ENCODE data around the gene PCDHGA10. TPM values are rescaled to one million over a fixed set of nuclear protein-coding genes. Genes with fewer than 3 reads are reported as not detected.
"Not testable (repeated sequence)": the region's sequence is repeated elsewhere in the genome, so short reads cannot be mapped to it uniquely, and the experiment has no call there.

PCDHGA10 gene
- polyA plus RNA-seq, 1 of the 3 experiments (the other 2 are of a cell fraction): 2.0 TPM

DNA sequence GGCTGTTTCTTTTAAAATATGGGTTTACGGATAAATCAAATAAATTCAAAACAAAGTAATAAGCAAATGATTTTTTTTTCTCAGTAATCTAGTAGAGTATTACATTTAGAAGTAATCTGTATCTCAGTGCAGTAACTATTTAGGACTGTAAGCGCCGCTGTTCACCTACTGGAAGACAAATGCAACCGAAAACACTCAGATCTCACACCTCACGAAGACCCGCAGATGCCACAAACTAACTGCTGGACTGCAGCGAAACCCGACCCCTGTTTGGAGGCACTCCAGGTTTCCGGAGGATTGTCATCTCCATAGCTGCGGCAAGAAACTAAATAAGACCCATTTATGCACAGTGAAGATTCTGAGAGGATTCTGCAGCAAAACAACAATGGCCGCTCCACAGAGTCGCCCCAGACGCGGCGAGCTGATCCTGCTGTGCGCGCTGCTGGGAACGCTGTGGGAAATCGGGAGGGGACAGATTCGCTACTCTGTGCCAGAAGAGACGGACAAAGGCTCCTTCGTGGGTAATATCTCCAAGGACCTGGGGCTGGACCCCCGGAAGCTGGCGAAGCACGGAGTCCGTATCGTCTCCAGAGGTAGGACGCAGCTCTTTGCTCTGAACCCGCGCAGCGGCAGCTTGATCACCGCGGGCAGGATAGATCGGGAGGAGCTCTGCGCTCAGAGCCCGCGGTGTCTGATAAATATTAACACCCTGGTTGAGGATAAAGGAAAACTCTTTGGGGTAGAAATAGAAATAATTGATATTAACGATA, 20.2 kb upstream of the PCDHGA10 start, which contains the start of gene PCDHGA8:
Gene PCDHGA8, plus strand, starts transcription at position 205 of the 770 bp plus-strand sequence. Its CDS starts 181 bp downstream, at position 386.
- DNase-seq: no peak
- CTCF ChIA-PET: interaction anchor here (1.8 kb wide), 1 partner anchor 24 kb away, joined by 4 read pairs; the partner anchor contains the start of gene PCDHGB7
- H2AFZ ChIP-seq (ENCODE audit: low read depth): no peak within 1 kb of the TSS

DNA sequence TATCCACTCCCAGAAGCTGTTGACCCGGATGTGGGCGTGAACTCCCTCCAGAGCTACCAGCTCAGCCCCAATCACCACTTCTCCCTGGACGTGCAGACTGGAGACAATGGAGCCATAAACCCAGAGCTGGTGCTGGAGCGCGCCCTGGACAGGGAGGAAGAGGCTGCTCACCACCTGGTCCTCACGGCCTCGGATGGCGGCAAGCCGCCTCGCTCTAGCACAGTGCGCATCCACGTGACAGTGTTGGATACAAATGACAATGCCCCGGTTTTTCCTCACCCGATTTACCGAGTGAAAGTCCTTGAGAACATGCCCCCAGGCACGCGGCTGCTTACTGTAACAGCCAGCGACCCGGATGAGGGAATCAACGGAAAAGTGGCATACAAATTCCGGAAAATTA, 19.5 kb upstream of the PCDHGA10 start:
- ChIA-PET POLR2A (no interaction called here), CTCF (no interaction called here)
- Histone ChIP-seq H3K4me2 (no peak overlapping the region), H4K20me1 (ENCODE audit: insufficient read depth) (no peaks in the 10 kb centered on the region), H3K27me3 (ENCODE audit: insufficient read depth) (no peaks in the 10 kb centered on the region), H3K27ac (ENCODE audit: low read depth in 2 of 2, low read length in 1 of 2) (no peak overlapping the region), H3K9me3 (peaks cover 7% of the 10 kb centered on the region; the same call in 1 of the 2 replicates), H3K36me3 (replicated peaks in 1 of 2; ENCODE audit: control insufficient read depth in 1 of 2, insufficient read depth in 2 of 2, low read length in 1 of 2) (peaks cover 0 to 15% of the 10 kb centered on the region in 2 experiments), H3K9ac (no peak overlapping the region), H3K79me2 (ENCODE audit: insufficient read depth) (no peaks in the 10 kb centered on the region; the same call in 1 of the 2 replicates), H2AFZ (ENCODE audit: low read depth) (no peak overlapping the region), H3K4me1 (ENCODE audit: control insufficient read depth in 1 of 2, insufficient read depth in 2 of 2, low read depth in 1 of 2, low read length in 1 of 2) (no peaks in the 10 kb centered on the region), H3F3A (replicated peaks; ENCODE audit: insufficient read depth) (no peaks in the 10 kb centered on the region), H3K9me2 (no peaks in the 10 kb centered on the region), H3K4me3 (ENCODE audit: low read depth in 2 of 2, low read length in 1 of 2) (no peak overlapping the region; a peak in 1 of 4 replicates)
- DNase-seq: no peak
- TF ChIP-seq CHD2 (IDR thresholded peaks at IDR 0.05; ENCODE audit: low read length, partially characterized antibody) (no peak), RCOR1 (IDR thresholded peaks at IDR 0.05; ENCODE audit: low read length) (no peak), TEAD4 (IDR thresholded peaks at IDR 0.05; ENCODE audit: borderline replicate concordance, insufficient read depth) (no peak), FOXM1 (IDR thresholded peaks at IDR 0.05; ENCODE audit: low read depth) (no peak), SIN3A (IDR thresholded peaks at IDR 0.05; ENCODE audit: borderline replicate concordance, low read depth, low read length) (no peak), POLR2AphosphoS5 (IDR thresholded peaks at IDR 0.05; ENCODE audit: low read depth, low read length) (no peak)
- WGBS (ENCODE audit: low lambda C conversion rate): 64% methylated on average over 21 of the region's 21 CpGs

More for the DNA sequence above, 20.2 kb upstream of the PCDHGA10 start, which contains the start of gene PCDHGA8:
- Histone ChIP-seq H3K27ac (ENCODE audit: low read depth in 2 of 2, low read length in 1 of 2) (no peak within 1 kb of the TSS), H3K4me3 (ENCODE audit: low read depth in 2 of 2, low read length in 1 of 2) (no peak within 1 kb of the TSS; a peak in 1 of 4 replicates), H3F3A (replicated peaks; ENCODE audit: insufficient read depth) (no peaks in the 10 kb centered on the region), H3K9me2 (no peaks in the 10 kb centered on the region), H3K79me2 (ENCODE audit: insufficient read depth) (no peaks in the 10 kb centered on the region; the same call in 1 of the 2 replicates), H3K9ac (no peak within 1 kb of the TSS), H3K4me2 (no peak within 1 kb of the TSS), H3K36me3 (replicated peaks in 1 of 2; ENCODE audit: control insufficient read depth in 1 of 2, insufficient read depth in 2 of 2, low read length in 1 of 2) (peaks cover 0 to 15% of the 10 kb centered on the region in 2 experiments), H4K20me1 (ENCODE audit: insufficient read depth) (no peaks in the 10 kb centered on the region), H3K4me1 (ENCODE audit: control insufficient read depth in 1 of 2, insufficient read depth in 2 of 2, low read depth in 1 of 2, low read length in 1 of 2) (no peaks in the 10 kb centered on the region), H3K27me3 (ENCODE audit: insufficient read depth) (no peaks in the 10 kb centered on the region), H3K9me3 (peaks cover 7% of the 10 kb centered on the region; the same call in 1 of the 2 replicates)
- TF ChIP-seq, protein P1, sequence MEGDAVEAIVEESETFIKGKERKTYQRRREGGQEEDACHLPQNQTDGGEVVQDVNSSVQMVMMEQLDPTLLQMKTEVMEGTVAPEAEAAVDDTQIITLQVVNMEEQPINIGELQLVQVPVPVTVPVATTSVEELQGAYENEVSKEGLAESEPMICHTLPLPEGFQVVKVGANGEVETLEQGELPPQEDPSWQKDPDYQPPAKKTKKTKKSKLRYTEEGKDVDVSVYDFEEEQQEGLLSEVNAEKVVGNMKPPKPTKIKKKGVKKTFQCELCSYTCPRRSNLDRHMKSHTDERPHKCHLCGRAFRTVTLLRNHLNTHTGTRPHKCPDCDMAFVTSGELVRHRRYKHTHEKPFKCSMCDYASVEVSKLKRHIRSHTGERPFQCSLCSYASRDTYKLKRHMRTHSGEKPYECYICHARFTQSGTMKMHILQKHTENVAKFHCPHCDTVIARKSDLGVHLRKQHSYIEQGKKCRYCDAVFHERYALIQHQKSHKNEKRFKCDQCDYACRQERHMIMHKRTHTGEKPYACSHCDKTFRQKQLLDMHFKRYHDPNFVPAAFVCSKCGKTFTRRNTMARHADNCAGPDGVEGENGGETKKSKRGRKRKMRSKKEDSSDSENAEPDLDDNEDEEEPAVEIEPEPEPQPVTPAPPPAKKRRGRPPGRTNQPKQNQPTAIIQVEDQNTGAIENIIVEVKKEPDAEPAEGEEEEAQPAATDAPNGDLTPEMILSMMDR (IDR thresholded peaks at IDR 0.05): peak; percentile 13; the same call in 1 of the 2 replicates
- no peak for TF ChIP-seq ELF1 (IDR thresholded peaks at IDR 0.05)
- POLR2A ChIA-PET: no interaction called here
- 89% methylated on average over 38 of the region's 38 CpGs for WGBS (ENCODE audit: low lambda C conversion rate)

DNA sequence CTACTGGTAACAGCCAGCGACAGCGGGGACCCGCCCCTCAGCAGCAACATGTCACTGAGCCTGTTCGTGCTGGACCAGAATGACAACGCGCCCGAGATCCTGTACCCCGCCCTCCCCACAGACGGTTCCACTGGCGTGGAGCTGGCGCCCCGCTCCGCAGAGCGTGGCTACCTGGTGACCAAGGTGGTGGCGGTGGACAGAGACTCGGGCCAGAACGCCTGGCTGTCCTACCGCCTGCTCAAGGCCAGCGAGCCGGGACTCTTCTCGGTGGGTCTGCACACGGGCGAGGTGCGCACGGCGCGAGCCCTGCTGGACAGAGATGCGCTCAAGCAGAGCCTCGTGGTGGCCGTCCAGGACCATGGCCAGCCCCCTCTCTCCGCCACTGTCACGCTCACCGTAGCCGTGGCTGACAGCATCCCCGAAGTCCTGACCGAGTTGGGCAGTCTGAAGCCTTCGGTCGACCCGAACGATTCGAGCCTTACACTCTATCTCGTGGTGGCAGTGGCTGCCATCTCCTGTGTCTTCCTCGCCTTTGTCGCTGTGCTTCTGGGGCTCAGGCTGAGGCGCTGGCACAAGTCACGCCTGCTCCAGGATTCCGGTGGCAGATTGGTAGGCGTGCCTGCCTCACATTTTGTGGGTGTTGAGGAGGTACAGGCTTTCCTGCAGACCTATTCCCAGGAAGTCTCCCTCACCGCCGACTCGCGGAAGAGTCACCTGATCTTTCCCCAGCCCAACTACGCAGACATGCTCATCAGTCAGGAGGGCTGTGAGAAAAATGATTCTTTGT, 18.2 kb upstream of the PCDHGA10 start:
- H2AFZ ChIP-seq (ENCODE audit: low read depth); H3K27me3 ChIP-seq (ENCODE audit: insufficient read depth); H4K20me1 ChIP-seq (ENCODE audit: insufficient read depth); POLR2A ChIA-PET; H3K4me1 ChIP-seq (ENCODE audit: control insufficient read depth in 1 of 2, insufficient read depth in 2 of 2, low read depth in 1 of 2, low read length in 1 of 2); H3K79me2 ChIP-seq (ENCODE audit: insufficient read depth); H3K9ac ChIP-seq; H3K4me3 ChIP-seq (ENCODE audit: low read depth in 2 of 2, low read length in 1 of 2); H3K9me3 ChIP-seq; H3K27ac ChIP-seq (ENCODE audit: low read depth in 2 of 2, low read length in 1 of 2); DNase-seq; H3F3A ChIP-seq (replicated peaks; ENCODE audit: insufficient read depth); H3K9me2 ChIP-seq; H3K4me2 ChIP-seq: not testable (repeated sequence)
- CTCF ChIA-PET: interaction anchor here (0.7 kb wide), 1 partner anchor 131 kb away, joined by 3 read pairs; no protein-coding TSS in a partner anchor
- H3K36me3 ChIP-seq (replicated peaks in 1 of 2; ENCODE audit: control insufficient read depth in 1 of 2, insufficient read depth in 2 of 2, low read length in 1 of 2): peaks cover 0 to 15% of the 10 kb centered on the region in 2 experiments
- 81% methylated on average over 24 of the region's 53 CpGs for WGBS (ENCODE audit: low lambda C conversion rate)

DNA sequence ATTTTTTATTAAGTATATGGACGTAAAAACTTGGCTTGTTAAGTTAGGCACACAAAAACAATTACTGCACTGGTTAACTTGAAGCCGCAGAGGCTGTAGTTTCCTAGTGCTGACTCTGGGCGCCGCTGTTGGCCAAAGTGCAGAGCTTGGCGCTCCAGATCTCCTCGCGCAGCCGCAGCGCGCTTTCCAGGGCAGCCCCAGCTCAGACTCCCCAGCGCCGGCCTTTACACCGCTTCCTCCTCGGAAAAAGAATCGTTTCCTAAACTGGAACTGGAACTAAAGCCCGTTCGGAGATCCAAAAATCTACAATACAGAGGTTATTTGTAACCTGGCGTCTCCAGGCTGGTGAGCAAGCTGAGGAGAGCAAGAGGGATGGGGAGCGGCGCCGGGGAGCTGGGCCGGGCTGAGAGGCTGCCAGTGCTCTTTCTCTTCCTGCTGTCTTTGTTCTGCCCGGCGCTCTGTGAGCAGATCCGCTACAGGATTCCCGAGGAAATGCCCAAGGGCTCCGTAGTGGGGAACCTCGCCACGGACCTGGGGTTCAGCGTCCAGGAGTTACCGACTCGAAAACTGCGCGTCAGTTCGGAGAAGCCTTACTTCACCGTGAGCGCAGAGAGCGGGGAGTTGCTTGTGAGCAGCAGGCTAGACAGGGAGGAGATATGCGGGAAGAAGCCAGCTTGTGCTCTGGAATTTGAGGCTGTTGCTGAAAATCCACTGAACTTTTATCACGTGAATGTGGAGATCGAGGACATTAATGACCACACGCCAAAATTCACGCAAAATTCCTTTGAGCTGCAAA, 14.8 kb upstream of the PCDHGA10 start, which contains the start of gene PCDHGB5:
Gene PCDHGB5, plus strand, starts transcription at position 192 of the 796 bp plus-strand sequence. Its CDS starts 181 bp downstream, at position 373.
- H3F3A ChIP-seq (replicated peaks; ENCODE audit: insufficient read depth); H3K79me2 ChIP-seq (ENCODE audit: insufficient read depth); H3K27me3 ChIP-seq (ENCODE audit: insufficient read depth); H3K9me2 ChIP-seq; H3K4me2 ChIP-seq; H3K36me3 ChIP-seq (replicated peaks in 1 of 2; ENCODE audit: control insufficient read depth in 1 of 2, insufficient read depth in 2 of 2, low read length in 1 of 2); DNase-seq; H3K9ac ChIP-seq; H3K27ac ChIP-seq (ENCODE audit: low read depth in 2 of 2, low read length in 1 of 2); H3K4me1 ChIP-seq (ENCODE audit: control insufficient read depth in 1 of 2, insufficient read depth in 2 of 2, low read depth in 1 of 2, low read length in 1 of 2); POLR2A ChIA-PET; H2AFZ ChIP-seq (ENCODE audit: low read depth); H4K20me1 ChIP-seq (ENCODE audit: insufficient read depth); H3K4me3 ChIP-seq (ENCODE audit: low read depth in 2 of 2, low read length in 1 of 2): not testable (repeated sequence)
- CTCF ChIA-PET: interaction anchor here (0.9 to 1.0 kb wide), 3 partner anchors 32 to 216 kb away, joined by 3 to 4 read pairs (median 3); partner anchors contain the start of genes PCDHB16 and PCDHGA12
- H3K9me3 ChIP-seq: peaks cover 11% of the 10 kb centered on the region
- 61% methylated on average over 22 of the region's 43 CpGs for WGBS (ENCODE audit: low lambda C conversion rate)

Data from SK-N-SH (cell line).